T-helper 1 cell treated with Interleukin-12 subunit alpha and Interleukin-12 subunit beta and Interleukin-4 antibody, amounts not matched to agents 30 μg/mL and 1 μg/mL, for 36 hours (primary cell): Measurements from ENCODE around the gene LRRC40.
"Not testable (repeated sequence)": the region's sequence is repeated elsewhere in the genome, so short reads cannot be mapped to it uniquely, and the experiment has no call there.

Source experiments
- H3K27ac Mint-ChIP-seq: one replicate; pipeline ENCODE4 v1.8.0; 2021; ENCODE audit warnings: mild to moderate bottlenecking, mixed read lengths
- H3K27me3 Mint-ChIP-seq: one replicate; pipeline ENCODE4 v1.8.0; 2021; ENCODE audit warnings: low read depth, mixed read lengths
- H3K36me3 Mint-ChIP-seq: one replicate; pipeline ENCODE4 v1.8.0; 2021; ENCODE audit warnings: low read depth, mixed read lengths
- H3K4me1 Mint-ChIP-seq: one replicate; pipeline ENCODE4 v1.8.0; 2021; ENCODE audit warnings: low read depth, mixed read lengths
- H3K4me3 Mint-ChIP-seq: one replicate; pipeline ENCODE4 v1.8.0; 2021; ENCODE audit warnings: mild to moderate bottlenecking, moderate library complexity, mixed read lengths
- H3K9me3 Mint-ChIP-seq: one replicate; pipeline ENCODE4 v1.8.0; 2021; ENCODE audit warnings: mixed read lengths

LRRC40 gene

GRCh38 chr1:70185181-70185580 is 20.2 kb downstream of the LRRC40 start:
- not testable (repeated sequence) for H3K9me3 Mint-ChIP-seq, H3K4me1 Mint-ChIP-seq, H3K36me3 Mint-ChIP-seq, H3K4me3 Mint-ChIP-seq, H3K27ac Mint-ChIP-seq, H3K27me3 Mint-ChIP-seq

- no peak overlapping the region for H3K4me3 Mint-ChIP-seq
- H3K27me3 Mint-ChIP-seq: no peaks in the 10 kb centered on the region
- no peaks in the 10 kb centered on the region for H3K9me3 Mint-ChIP-seq
- H3K36me3 Mint-ChIP-seq: peaks cover 14% of the 10 kb centered on the region
- H3K27ac Mint-ChIP-seq: no peak overlapping the region
- H3K4me1 Mint-ChIP-seq: no peaks in the 10 kb centered on the region
Observed at GRCh38 chr1:70171512-70171911, 33.9 kb downstream of the LRRC40 start.

GRCh38 chr1:70169018-70169839 is 36.1 kb downstream of the LRRC40 start:
- H3K4me1 Mint-ChIP-seq: no peaks in the 10 kb centered on the region
- H3K36me3 Mint-ChIP-seq: peaks cover 16% of the 10 kb centered on the region
- H3K27ac Mint-ChIP-seq: no peak overlapping the region
- H3K9me3 Mint-ChIP-seq: no peaks in the 10 kb centered on the region
- H3K27me3 Mint-ChIP-seq: no peaks in the 10 kb centered on the region
- H3K4me3 Mint-ChIP-seq: no peak overlapping the region

GRCh38 chr1:70168283-70168682 is 37.1 kb downstream of the LRRC40 start:
- no peak overlapping the region for H3K27ac Mint-ChIP-seq
- H3K4me1 Mint-ChIP-seq: no peaks in the 10 kb centered on the region
- no peak overlapping the region for H3K4me3 Mint-ChIP-seq
- H3K9me3 Mint-ChIP-seq: no peaks in the 10 kb centered on the region
- H3K36me3 Mint-ChIP-seq: peaks cover 13% of the 10 kb centered on the region
- H3K27me3 Mint-ChIP-seq: no peaks in the 10 kb centered on the region

GRCh38 chr1:70164350-70164749 is 41.0 kb downstream of the LRRC40 start:
- Mint-ChIP-seq H3K27me3 (no peaks in the 10 kb centered on the region), H3K4me3 (no peak overlapping the region), H3K36me3 (peaks cover 11% of the 10 kb centered on the region), H3K4me1 (no peaks in the 10 kb centered on the region), H3K27ac (no peak overlapping the region), H3K9me3 (no peaks in the 10 kb centered on the region)

GRCh38 chr1:70156529-70157120 is 48.8 kb downstream of the LRRC40 start:
- no peaks in the 10 kb centered on the region for H3K9me3 Mint-ChIP-seq
- H3K4me3 Mint-ChIP-seq: no peak overlapping the region
- no peaks in the 10 kb centered on the region for H3K4me1 Mint-ChIP-seq

GRCh38 chr1:70153739-70154138 is 51.6 kb downstream of the LRRC40 start:
- no peaks in the 10 kb centered on the region for H3K27me3 Mint-ChIP-seq
- peaks cover 3% of the 10 kb centered on the region for H3K36me3 Mint-ChIP-seq
- no peak overlapping the region for H3K27ac Mint-ChIP-seq
- no peak overlapping the region for H3K4me3 Mint-ChIP-seq
- H3K9me3 Mint-ChIP-seq: no peaks in the 10 kb centered on the region
- H3K4me1 Mint-ChIP-seq: no peaks in the 10 kb centered on the region

More at GRCh38 chr1:70156529-70157120, 48.8 kb downstream of the LRRC40 start:
- no peaks in the 10 kb centered on the region for H3K27me3 Mint-ChIP-seq
- H3K36me3 Mint-ChIP-seq: peaks cover 4% of the 10 kb centered on the region
- H3K27ac Mint-ChIP-seq: no peak overlapping the region

- Mint-ChIP-seq H3K9me3 (no peaks in the 10 kb centered on the region), H3K36me3 (peaks cover 11% of the 10 kb centered on the region), H3K27ac (no peak overlapping the region), H3K27me3 (no peaks in the 10 kb centered on the region), H3K4me1 (no peaks in the 10 kb centered on the region), H3K4me3 (no peak overlapping the region)
Observed at GRCh38 chr1:70150444-70150843, 54.9 kb downstream of the LRRC40 start.

- peaks cover 8% of the 10 kb centered on the region for H3K36me3 Mint-ChIP-seq
- no peak overlapping the region for H3K4me3 Mint-ChIP-seq
- H3K4me1 Mint-ChIP-seq: no peaks in the 10 kb centered on the region
- no peaks in the 10 kb centered on the region for H3K27me3 Mint-ChIP-seq
- no peaks in the 10 kb centered on the region for H3K9me3 Mint-ChIP-seq
- no peak overlapping the region for H3K27ac Mint-ChIP-seq
Observed at GRCh38 chr1:70146488-70146887, 58.9 kb downstream of the LRRC40 start.

- Mint-ChIP-seq H3K4me1 (no peaks in the 10 kb centered on the region), H3K4me3 (no peak overlapping the region), H3K27ac (no peak overlapping the region), H3K9me3 (no peaks in the 10 kb centered on the region), H3K36me3 (peaks cover 5% of the 10 kb centered on the region), H3K27me3 (peaks cover 5% of the 10 kb centered on the region)
Observed at GRCh38 chr1:70143048-70143659, 62.2 kb downstream of the LRRC40 start.

GRCh38 chr1:70142075-70142474 is 63.3 kb downstream of the LRRC40 start:
- H3K27me3 Mint-ChIP-seq: peaks cover 5% of the 10 kb centered on the region
- H3K4me3 Mint-ChIP-seq: no peak overlapping the region
- H3K9me3 Mint-ChIP-seq: no peaks in the 10 kb centered on the region
- H3K27ac Mint-ChIP-seq: no peak overlapping the region
- no peaks in the 10 kb centered on the region for H3K4me1 Mint-ChIP-seq
- H3K36me3 Mint-ChIP-seq: no peaks in the 10 kb centered on the region

GRCh38 chr1:70140894-70141293 is 64.5 kb downstream of the LRRC40 start:
- H3K27me3 Mint-ChIP-seq: peaks cover 7% of the 10 kb centered on the region
- H3K4me3 Mint-ChIP-seq: no peak overlapping the region
- H3K9me3 Mint-ChIP-seq: no peaks in the 10 kb centered on the region
- no peaks in the 10 kb centered on the region for H3K36me3 Mint-ChIP-seq
- H3K4me1 Mint-ChIP-seq: no peaks in the 10 kb centered on the region
- H3K27ac Mint-ChIP-seq: no peak overlapping the region

GRCh38 chr1:70140343-70140742 is 65.0 kb downstream of the LRRC40 start:
- no peaks in the 10 kb centered on the region for H3K9me3 Mint-ChIP-seq
- no peak overlapping the region for H3K27ac Mint-ChIP-seq
- peaks cover 12% of the 10 kb centered on the region for H3K27me3 Mint-ChIP-seq
- no peak overlapping the region for H3K4me3 Mint-ChIP-seq
- no peaks in the 10 kb centered on the region for H3K36me3 Mint-ChIP-seq
- H3K4me1 Mint-ChIP-seq: no peaks in the 10 kb centered on the region

- no peak overlapping the region for H3K4me3 Mint-ChIP-seq
- peaks cover 20% of the 10 kb centered on the region for H3K27me3 Mint-ChIP-seq
- H3K4me1 Mint-ChIP-seq: no peaks in the 10 kb centered on the region
- H3K36me3 Mint-ChIP-seq: no peaks in the 10 kb centered on the region
- no peaks in the 10 kb centered on the region for H3K9me3 Mint-ChIP-seq
- H3K27ac Mint-ChIP-seq: no peak overlapping the region
Observed at GRCh38 chr1:70134148-70134547, 71.2 kb downstream of the LRRC40 start.

GRCh38 chr1:70117046-70117445 is 88.3 kb downstream of the LRRC40 start:
- Mint-ChIP-seq H3K27ac (no peak overlapping the region), H3K36me3 (no peaks in the 10 kb centered on the region), H3K27me3 (peaks cover 12% of the 10 kb centered on the region), H3K4me3 (no peak overlapping the region), H3K4me1 (no peaks in the 10 kb centered on the region), H3K9me3 (no peaks in the 10 kb centered on the region)
